Trophoblast cell (in vitro differentiated cells and primary cell): ENCODE data around the gene LPCAT3.
"Not testable (repeated sequence)": the region's sequence is repeated elsewhere in the genome, so short reads cannot be mapped to it uniquely, and the experiment has no call there.

Experiments used
- DNase-seq, 2 donors: peaks; one replicate each; pipeline ENCODE4 v3.0.0-alpha.2; 2016
- H2AFZ ChIP-seq: 2 replicates; pipeline ENCODE4 v1.6.1; 2013; ENCODE audit warnings: low read length, moderate library complexity, mild to moderate bottlenecking; ENCODE audit not compliant: insufficient read depth, poor library complexity
- H2AK5ac ChIP-seq: 2 replicates; pipeline ENCODE4 v1.6.1; 2013; ENCODE audit warnings: mild to moderate bottlenecking, low read length
- H2BK120ac ChIP-seq: 2 replicates; pipeline ENCODE4 v1.6.1; 2013; ENCODE audit warnings: low read length, mild to moderate bottlenecking, moderate library complexity; ENCODE audit not compliant: insufficient read depth, poor library complexity
- H2BK12ac ChIP-seq: 2 replicates; pipeline ENCODE4 v1.6.1; 2013; ENCODE audit warnings: mild to moderate bottlenecking, low read length, moderate library complexity
- H2BK5ac ChIP-seq: 2 replicates; pipeline ENCODE4 v1.6.1; 2013; ENCODE audit warnings: low read length, low read depth, moderate library complexity, mild to moderate bottlenecking; ENCODE audit not compliant: poor library complexity
- H3K14ac ChIP-seq: 2 replicates; pipeline ENCODE4 v1.6.1; 2013; ENCODE audit warnings: mild to moderate bottlenecking, low read length
- H3K18ac ChIP-seq: 2 replicates; pipeline ENCODE4 v1.6.1; 2013; ENCODE audit warnings: mild to moderate bottlenecking, low read length
- H3K23ac ChIP-seq: 2 replicates; pipeline ENCODE4 v1.6.1; 2013; ENCODE audit warnings: low read length
- H3K27ac ChIP-seq: 2 replicates; pipeline ENCODE4 v1.5.1; 2013; ENCODE audit warnings: low read depth, mild to moderate bottlenecking, inconsistent platforms, low read length, moderate library complexity
- H3K27me3 ChIP-seq: 2 replicates; pipeline ENCODE4 v1.6.1; 2013; ENCODE audit warnings: inconsistent platforms, mild to moderate bottlenecking, low read length, moderate library complexity; ENCODE audit not compliant: insufficient read depth
- H3K36me3 ChIP-seq, 2 experiments: 1 replicate in 1 of 2; 2 replicates in 1 of 2; pipeline ENCODE4 v1.6.1; 2013; ENCODE audit warnings: low read length in 2 of 2, mild to moderate bottlenecking in 2 of 2, moderate library complexity in 1 of 2; ENCODE audit not compliant: insufficient read depth in 2 of 2, control insufficient read depth in 1 of 2
- H3K4ac ChIP-seq: 2 replicates; pipeline ENCODE4 v1.6.1; 2013; ENCODE audit warnings: low read depth, mild to moderate bottlenecking, low read length, moderate library complexity
- H3K4me1 ChIP-seq, 2 experiments: 1 replicate in 1 of 2; 2 replicates in 1 of 2; pipeline ENCODE4 v1.6.1; 2013; ENCODE audit warnings: low read length in 2 of 2, mild to moderate bottlenecking in 2 of 2, moderate library complexity in 1 of 2; ENCODE audit not compliant: insufficient read depth in 2 of 2, control insufficient read depth in 1 of 2
- H3K4me2 ChIP-seq: 2 replicates; pipeline ENCODE4 v1.6.1; 2013; ENCODE audit warnings: inconsistent platforms, mild to moderate bottlenecking, low read length, moderate library complexity
- H3K4me3 ChIP-seq: 2 replicates; pipeline ENCODE4 v1.5.1; 2013; ENCODE audit warnings: mild to moderate bottlenecking, low read depth, low read length, inconsistent platforms
- H3K79me1 ChIP-seq: one replicate; pipeline ENCODE4 v1.6.1; 2013; ENCODE audit warnings: low read length
- H3K79me2 ChIP-seq: 2 replicates; pipeline ENCODE4 v1.6.1; 2013; ENCODE audit warnings: low read length, mild to moderate bottlenecking; ENCODE audit not compliant: control insufficient read depth, insufficient read depth, poor library complexity
- H3K9ac ChIP-seq: 2 replicates; pipeline ENCODE4 v1.6.1; 2013; ENCODE audit warnings: mild to moderate bottlenecking, low read length
- H3K9me3 ChIP-seq: 2 replicates; pipeline ENCODE4 v1.6.1; 2013; ENCODE audit warnings: low read depth, mild to moderate bottlenecking, control low read depth, inconsistent platforms, low read length; ENCODE audit not compliant: insufficient read depth
- H4K12ac ChIP-seq: 2 replicates; pipeline ENCODE4 v1.6.1; 2013; ENCODE audit warnings: low read depth, mild to moderate bottlenecking, low read length, moderate library complexity
- H4K8ac ChIP-seq: 2 replicates; pipeline ENCODE4 v1.6.1; 2013; ENCODE audit warnings: low read depth, mild to moderate bottlenecking, low read length, moderate library complexity
- H4K91ac ChIP-seq: one replicate; pipeline ENCODE4 v1.6.1; 2013; ENCODE audit warnings: low read depth, mild to moderate bottlenecking, low read length, moderate library complexity
- WGBS: extraction: QIAGEN DNeasy Blood & Tissue Kit; methylation state at CpG from one replicate; pipeline ENCODE4 v1.1.7; 2013; ENCODE audit warnings: missing lambda C conversion rate; ENCODE audit not compliant: insufficient read length, insufficient coverage; ENCODE audit errors: extremely low coverage; 5-methylcytosine and 5-hydroxymethylcytosine counted together

The LPCAT3 gene

DNA sequence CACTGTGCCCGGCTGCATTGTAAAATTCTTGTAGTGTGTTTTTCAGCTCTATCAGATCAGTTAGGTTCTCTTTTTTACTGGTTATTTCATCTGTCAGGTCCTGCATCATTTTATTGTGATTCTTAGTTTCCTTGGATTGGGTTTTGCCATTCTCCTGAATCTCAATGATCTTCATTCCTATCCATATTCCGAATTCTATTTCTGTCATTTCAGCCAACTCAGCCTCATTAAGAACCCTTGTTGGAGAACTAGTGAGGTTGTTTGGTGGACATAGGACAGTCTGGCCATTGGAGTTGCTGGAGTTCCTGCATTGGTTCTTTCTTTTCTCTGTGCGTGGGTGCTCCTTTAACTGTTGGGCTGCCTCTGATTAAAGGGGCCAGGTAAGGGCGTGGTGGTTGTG is 36.6 kb upstream of the LPCAT3 start:
- Histone ChIP-seq H3K4me3 (no peak overlapping the region), H3K36me3 (no peaks in the 10 kb centered on the region), H3K4ac (no peak overlapping the region), H3K9me3 (no peaks in the 10 kb centered on the region), H4K12ac (no peak overlapping the region), H3K4me1 (no peaks in the 10 kb centered on the region), H3K27me3 (no peaks in the 10 kb centered on the region), H3K14ac (no peak overlapping the region), H3K18ac (no peak overlapping the region), H2BK12ac (no peak overlapping the region), H3K23ac (no peak overlapping the region), H2BK120ac (no peak overlapping the region), H2BK5ac (no peak overlapping the region), H4K91ac (no peak overlapping the region), H3K9ac (no peak overlapping the region), H3K27ac (no peak overlapping the region), H4K8ac (no peak overlapping the region), H3K79me1 (no peaks in the 10 kb centered on the region), H3K4me2 (no peak overlapping the region), H2AFZ (no peak overlapping the region), H3K79me2 (no peaks in the 10 kb centered on the region), H2AK5ac (no peak overlapping the region)
- no peak for DNase-seq
- WGBS: no CpG with 5 or more reads among the region's 4 CpGs

DNA sequence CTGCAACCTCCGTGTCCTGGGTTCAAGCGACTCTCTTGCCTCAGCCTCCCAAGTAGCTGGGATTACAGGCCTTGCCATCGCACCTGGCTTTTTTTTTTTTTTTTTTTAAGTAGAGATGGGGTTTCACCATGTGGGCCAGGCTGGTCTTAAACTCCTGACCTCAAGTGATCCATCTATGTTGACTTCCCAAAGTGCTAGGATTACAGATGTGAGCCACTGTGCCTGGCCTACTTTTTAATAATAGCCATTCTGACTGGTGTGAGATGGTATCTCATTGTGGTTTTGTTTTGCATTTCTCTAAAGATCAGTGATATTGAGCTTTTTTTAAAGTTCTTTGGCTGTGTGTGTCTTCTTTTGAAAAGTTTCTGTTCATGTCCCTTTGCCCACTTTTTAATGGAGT is 31.7 kb upstream of the LPCAT3 start:
- not testable (repeated sequence) for H4K8ac ChIP-seq, H3K27me3 ChIP-seq, H3K23ac ChIP-seq, H3K18ac ChIP-seq, H2AK5ac ChIP-seq, H3K36me3 ChIP-seq, H3K4ac ChIP-seq, H2BK12ac ChIP-seq, H3K4me2 ChIP-seq, H3K9me3 ChIP-seq, H2BK5ac ChIP-seq, H3K4me1 ChIP-seq, H3K9ac ChIP-seq, H3K27ac ChIP-seq, H4K91ac ChIP-seq, DNase-seq, H2BK120ac ChIP-seq, H4K12ac ChIP-seq, H3K4me3 ChIP-seq, H3K14ac ChIP-seq, H3K79me1 ChIP-seq, H3K79me2 ChIP-seq, H2AFZ ChIP-seq
- no CpG with 5 or more reads among the region's 3 CpGs for WGBS

DNA sequence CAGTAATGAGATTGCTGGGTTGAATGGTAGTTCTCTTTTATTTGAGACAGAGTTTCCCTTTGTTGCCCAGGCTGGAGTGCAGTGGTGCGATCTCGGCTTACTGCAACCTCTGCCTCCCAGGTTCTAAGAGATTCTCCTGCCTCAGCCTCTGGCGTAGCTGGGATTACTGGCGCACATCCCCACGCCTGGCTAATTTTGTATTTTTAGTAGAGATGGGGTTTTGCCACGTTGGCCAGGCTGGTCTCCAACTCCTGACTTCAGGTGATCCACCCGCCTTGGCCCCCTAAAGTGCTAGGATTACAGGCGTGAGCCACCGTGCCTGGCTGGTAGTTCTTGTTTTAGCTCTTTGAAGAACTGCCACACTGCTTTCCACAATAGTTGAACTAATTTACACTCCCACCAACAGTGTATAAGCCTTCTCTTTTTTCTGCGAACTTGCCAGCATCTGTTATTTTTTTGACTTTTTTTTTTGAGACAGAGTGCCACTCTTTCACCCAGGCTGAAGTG is 31.2 kb upstream of the LPCAT3 start:
- H4K12ac ChIP-seq, H3K4me2 ChIP-seq, H3K27me3 ChIP-seq, H4K91ac ChIP-seq, H3K27ac ChIP-seq, H4K8ac ChIP-seq, H2BK5ac ChIP-seq, H3K79me1 ChIP-seq, H3K4me1 ChIP-seq, H2BK120ac ChIP-seq, H3K9me3 ChIP-seq, H3K23ac ChIP-seq, H3K9ac ChIP-seq, H3K36me3 ChIP-seq, H2AK5ac ChIP-seq, H3K4ac ChIP-seq, H2BK12ac ChIP-seq, H2AFZ ChIP-seq, H3K14ac ChIP-seq, H3K79me2 ChIP-seq, DNase-seq, H3K4me3 ChIP-seq, H3K18ac ChIP-seq: not testable (repeated sequence)
- WGBS: no CpG with 5 or more reads among the region's 10 CpGs

DNA sequence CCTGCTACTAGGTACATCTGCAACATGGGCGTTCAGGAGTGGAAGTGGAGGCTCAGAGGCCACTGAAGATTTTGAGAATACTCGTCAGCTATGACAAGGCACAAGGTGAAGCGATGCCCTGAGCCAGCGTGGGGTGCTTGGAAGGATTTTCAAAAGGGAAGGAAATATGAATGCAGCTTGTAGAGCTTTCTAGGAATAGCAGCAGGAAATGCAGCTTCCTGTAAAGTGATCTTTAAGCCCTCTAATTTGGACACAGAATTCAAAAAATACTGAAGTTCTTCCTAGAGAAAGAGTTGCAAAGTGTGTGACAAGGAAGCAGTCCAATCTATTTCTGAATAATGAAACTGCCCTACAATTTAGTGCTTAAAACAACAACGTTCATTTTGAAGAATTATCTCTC is 29.0 kb upstream of the LPCAT3 start:
- H3K4me2 ChIP-seq: no peak overlapping the region
- H2BK5ac ChIP-seq: no peak overlapping the region
- WGBS: no CpG with 5 or more reads among the region's 5 CpGs
- no peak overlapping the region for H3K23ac ChIP-seq
- no peak overlapping the region for H3K4me3 ChIP-seq
- H3K14ac ChIP-seq: no peak overlapping the region
- no peaks in the 10 kb centered on the region for H3K27me3 ChIP-seq
- no peak overlapping the region for H2BK120ac ChIP-seq
- H3K36me3 ChIP-seq: no peaks in the 10 kb centered on the region
- no peaks in the 10 kb centered on the region for H3K9me3 ChIP-seq
- no peak overlapping the region for H2AFZ ChIP-seq
- H2BK12ac ChIP-seq: no peak overlapping the region
- no peak overlapping the region for H3K4ac ChIP-seq
- no peak overlapping the region for H4K91ac ChIP-seq
- no peaks in the 10 kb centered on the region for H3K79me2 ChIP-seq
- H2AK5ac ChIP-seq: no peak overlapping the region
- H3K4me1 ChIP-seq: no peaks in the 10 kb centered on the region
- no peak overlapping the region for H4K12ac ChIP-seq
- H3K27ac ChIP-seq: no peak overlapping the region
- no peak overlapping the region for H3K18ac ChIP-seq
- H4K8ac ChIP-seq: no peak overlapping the region
- no peaks in the 10 kb centered on the region for H3K79me1 ChIP-seq
- H3K9ac ChIP-seq: no peak overlapping the region
- DNase-seq: no peak
